ENCODE data around the gene LRRC72. TPM values are rescaled to one million over a fixed set of nuclear protein-coding genes. Genes with fewer than 3 reads are reported as not detected.

The LRRC72 gene
- total RNA-seq (not detected), polyA plus RNA-seq (ENCODE audit: insufficient read length in 2 of 2) (under 1 TPM in 1 of 2 donors, not detected in 1; 0.17 TPM)
- long read RNA-seq, donor 1 = 0 reads
- long read RNA-seq, donor 2 = 0 reads
- long read RNA-seq, donor 3 = 0 reads
- long read RNA-seq, donor 4 = 0 reads

DNA sequence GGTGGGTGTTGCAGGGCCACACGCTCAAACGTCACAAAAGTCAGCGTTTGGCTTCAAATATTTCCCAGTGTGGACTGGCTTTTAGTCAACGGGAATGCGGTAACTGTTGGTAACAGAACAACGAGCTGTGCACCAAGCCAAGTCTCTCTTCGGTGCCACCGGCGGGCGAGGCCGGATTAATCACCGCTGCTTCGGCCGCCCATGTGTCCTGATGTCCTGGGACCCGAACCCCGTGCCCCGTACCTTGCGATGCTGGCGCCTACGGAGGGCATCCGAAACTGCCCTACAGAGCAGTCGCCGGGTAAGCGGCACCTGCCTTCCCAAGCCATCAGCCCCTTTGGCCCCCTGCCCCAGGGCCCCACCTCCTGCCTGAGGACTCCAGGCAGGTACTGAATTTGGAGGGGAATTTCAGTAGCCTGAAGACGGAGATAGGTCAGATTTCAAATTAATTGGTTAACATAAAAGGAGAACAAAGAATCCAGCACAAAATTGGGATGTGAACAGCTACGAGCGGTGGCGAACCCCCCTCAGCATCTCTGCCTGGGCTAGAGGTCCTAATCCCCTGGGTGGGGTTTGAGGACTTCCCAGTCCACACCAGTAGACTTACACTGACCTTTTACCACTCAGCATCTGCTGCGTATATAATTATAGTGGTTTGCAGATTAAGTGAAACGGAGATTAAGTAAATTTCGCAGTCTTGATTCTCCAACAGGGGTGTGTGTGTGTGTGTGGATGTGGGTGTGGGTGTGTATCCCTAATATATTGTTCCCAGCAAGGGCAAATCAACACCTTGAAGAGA lies at the start of gene LRRC72:
Gene LRRC72 (plus strand): TSS at position 84 of the 799 bp plus-strand sequence. CDS start 128 bp downstream, at position 212.
- DNase-seq (ENCODE audit: low read depth in 4 of 6, low spot score in 6 of 6) = no peak
- no peaks in the 10 kb centered on the region for H3K36me3 ChIP-seq (ENCODE audit: control insufficient read depth, insufficient read depth, low read length)
- WGBS (ENCODE audit: insufficient coverage) = 98% methylated on average over 22 of the region's 31 CpGs
- no peaks in the 10 kb centered on the region for H3K4me1 ChIP-seq (ENCODE audit: control insufficient read depth, insufficient read depth, low read length)
- H3K4me3 ChIP-seq (ENCODE audit: low read depth, low read length) = no peak within 1 kb of the TSS
- no peak within 1 kb of the TSS for H3K27ac ChIP-seq (ENCODE audit: low read depth, low read length)
- no peaks in the 10 kb centered on the region for H3K9me3 ChIP-seq (ENCODE audit: control insufficient read depth, insufficient read depth, low read length)
- no peaks in the 10 kb centered on the region for H3K27me3 ChIP-seq (ENCODE audit: control insufficient read depth, insufficient read depth, low read length)

DNA sequence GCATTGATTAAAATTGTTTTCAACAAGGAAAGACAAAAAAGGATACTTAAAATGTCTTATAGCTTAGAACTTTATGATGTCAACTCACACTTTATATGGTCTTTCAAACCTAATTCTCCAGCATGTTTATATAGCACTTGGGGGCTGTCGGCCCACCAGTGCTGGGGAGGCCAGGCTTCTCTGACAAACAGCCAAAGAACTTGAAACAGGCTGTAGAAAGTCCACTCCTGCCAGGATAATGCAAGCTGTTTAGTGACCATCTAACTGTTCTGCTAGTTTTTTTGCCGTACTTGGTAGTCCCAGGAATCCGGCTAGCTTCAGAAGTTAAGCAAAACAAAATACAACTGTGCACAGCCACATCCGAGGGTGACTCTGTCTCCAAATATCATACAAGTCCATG lies 47.5 kb upstream of the LRRC72 start:
- 63% methylated on average over 3 of the region's 4 CpGs for WGBS (ENCODE audit: insufficient coverage)
- no peak for DNase-seq (ENCODE audit: low read depth in 4 of 6, low spot score in 6 of 6)
- H3K27ac ChIP-seq (ENCODE audit: low read depth, low read length) = no peak overlapping the region
- H3K4me1 ChIP-seq (ENCODE audit: control insufficient read depth, insufficient read depth, low read length) = no peaks in the 10 kb centered on the region
- H3K9me3 ChIP-seq (ENCODE audit: control insufficient read depth, insufficient read depth, low read length) = no peaks in the 10 kb centered on the region
- H3K36me3 ChIP-seq (ENCODE audit: control insufficient read depth, insufficient read depth, low read length) = no peaks in the 10 kb centered on the region
- no peaks in the 10 kb centered on the region for H3K27me3 ChIP-seq (ENCODE audit: control insufficient read depth, insufficient read depth, low read length)
- no peak overlapping the region for H3K4me3 ChIP-seq (ENCODE audit: low read depth, low read length)

GRCh38 chr7:16479591-16479990 lies 47.0 kb upstream of the LRRC72 start:
- no peaks in the 10 kb centered on the region for H3K9me3 ChIP-seq (ENCODE audit: control insufficient read depth, insufficient read depth, low read length)
- no peak overlapping the region for H3K4me3 ChIP-seq (ENCODE audit: low read depth, low read length)
- peak in 1 of 6 donors; percentile 46 for DNase-seq (ENCODE audit: low read depth in 4 of 6, low spot score in 6 of 6)
- H3K36me3 ChIP-seq (ENCODE audit: control insufficient read depth, insufficient read depth, low read length) = no peaks in the 10 kb centered on the region
- 64% methylated on average over 6 of the region's 7 CpGs for WGBS (ENCODE audit: insufficient coverage)
- no peaks in the 10 kb centered on the region for H3K27me3 ChIP-seq (ENCODE audit: control insufficient read depth, insufficient read depth, low read length)
- no peak overlapping the region for H3K27ac ChIP-seq (ENCODE audit: low read depth, low read length)
- no peaks in the 10 kb centered on the region for H3K4me1 ChIP-seq (ENCODE audit: control insufficient read depth, insufficient read depth, low read length)

- no peak for DNase-seq (ENCODE audit: low read depth in 4 of 6, low spot score in 6 of 6)
- no peaks in the 10 kb centered on the region for H3K27me3 ChIP-seq (ENCODE audit: control insufficient read depth, insufficient read depth, low read length)
- no peak overlapping the region for H3K4me3 ChIP-seq (ENCODE audit: low read depth, low read length)
- no peaks in the 10 kb centered on the region for H3K4me1 ChIP-seq (ENCODE audit: control insufficient read depth, insufficient read depth, low read length)
- no peak overlapping the region for H3K27ac ChIP-seq (ENCODE audit: low read depth, low read length)
- no peaks in the 10 kb centered on the region for H3K9me3 ChIP-seq (ENCODE audit: control insufficient read depth, insufficient read depth, low read length)
- H3K36me3 ChIP-seq (ENCODE audit: control insufficient read depth, insufficient read depth, low read length) = no peaks in the 10 kb centered on the region
- 68% methylated on average over 2 of the region's 4 CpGs for WGBS (ENCODE audit: insufficient coverage)
These were observed 42.0 kb upstream of the LRRC72 start for GRCh38 chr7:16484453-16485158.

DNA sequence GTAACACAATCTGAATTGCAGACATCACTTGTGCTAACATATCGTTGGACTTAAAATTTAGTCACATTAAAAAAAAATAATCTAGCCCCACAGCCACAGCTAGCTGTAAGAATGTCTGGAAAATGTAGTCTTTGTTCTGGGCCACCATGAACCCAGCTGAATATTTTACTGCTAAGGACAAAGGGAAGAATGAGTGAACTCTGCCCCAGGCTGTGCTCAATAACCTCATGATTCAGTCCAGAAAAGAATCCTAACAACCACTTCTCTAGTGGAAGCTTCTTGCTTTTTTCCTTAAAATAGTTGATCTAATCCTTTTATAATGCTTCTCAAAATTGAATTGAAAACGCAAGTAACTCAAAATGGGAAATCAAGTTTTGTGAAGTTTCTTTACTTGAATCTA lies 35.5 kb upstream of the LRRC72 start:
- H3K27me3 ChIP-seq (ENCODE audit: control insufficient read depth, insufficient read depth, low read length) = no peaks in the 10 kb centered on the region
- H3K27ac ChIP-seq (ENCODE audit: low read depth, low read length) = peak overlapping the region; percentile 69
- WGBS (ENCODE audit: insufficient coverage) = no CpG with 5 or more reads among the region's 2 CpGs
- no peaks in the 10 kb centered on the region for H3K36me3 ChIP-seq (ENCODE audit: control insufficient read depth, insufficient read depth, low read length)
- DNase-seq (ENCODE audit: low read depth in 4 of 6, low spot score in 6 of 6) = peak in 1 of 6 donors; percentile 19
- H3K9me3 ChIP-seq (ENCODE audit: control insufficient read depth, insufficient read depth, low read length) = no peaks in the 10 kb centered on the region
- H3K4me1 ChIP-seq (ENCODE audit: control insufficient read depth, insufficient read depth, low read length) = peaks cover 5% of the 10 kb centered on the region
- no peak overlapping the region for H3K4me3 ChIP-seq (ENCODE audit: low read depth, low read length)

GRCh38 chr7:16492513-16493062 lies 34.0 kb upstream of the LRRC72 start:
- WGBS (ENCODE audit: insufficient coverage) = no CpG with 5 or more reads among the region's 3 CpGs
- no peaks in the 10 kb centered on the region for H3K27me3 ChIP-seq (ENCODE audit: control insufficient read depth, insufficient read depth, low read length)
- peak overlapping the region; percentile 60 for H3K27ac ChIP-seq (ENCODE audit: low read depth, low read length)
- H3K36me3 ChIP-seq (ENCODE audit: control insufficient read depth, insufficient read depth, low read length) = no peaks in the 10 kb centered on the region
- DNase-seq (ENCODE audit: low read depth in 4 of 6, low spot score in 6 of 6) = peak in 1 of 6 donors; percentile 23
- H3K9me3 ChIP-seq (ENCODE audit: control insufficient read depth, insufficient read depth, low read length) = no peaks in the 10 kb centered on the region
- peaks cover 5% of the 10 kb centered on the region for H3K4me1 ChIP-seq (ENCODE audit: control insufficient read depth, insufficient read depth, low read length)
- H3K4me3 ChIP-seq (ENCODE audit: low read depth, low read length) = no peak overlapping the region

GRCh38 chr7:16493266-16493665 lies 33.4 kb upstream of the LRRC72 start:
- Histone ChIP-seq H3K9me3 (ENCODE audit: control insufficient read depth, insufficient read depth, low read length) (no peaks in the 10 kb centered on the region), H3K4me1 (ENCODE audit: control insufficient read depth, insufficient read depth, low read length) (peaks cover 5% of the 10 kb centered on the region), H3K36me3 (ENCODE audit: control insufficient read depth, insufficient read depth, low read length) (no peaks in the 10 kb centered on the region), H3K27ac (ENCODE audit: low read depth, low read length) (peak overlapping the region; percentile 60), H3K27me3 (ENCODE audit: control insufficient read depth, insufficient read depth, low read length) (no peaks in the 10 kb centered on the region), H3K4me3 (ENCODE audit: low read depth, low read length) (no peak overlapping the region)
- WGBS (ENCODE audit: insufficient coverage) = no CpG with 5 or more reads among the region's 2 CpGs
- DNase-seq (ENCODE audit: low read depth in 4 of 6, low spot score in 6 of 6) = no peak

GRCh38 chr7:16494551-16494950 lies 32.1 kb upstream of the LRRC72 start:
- Histone ChIP-seq H3K27ac (ENCODE audit: low read depth, low read length) (no peak overlapping the region), H3K36me3 (ENCODE audit: control insufficient read depth, insufficient read depth, low read length) (no peaks in the 10 kb centered on the region), H3K4me3 (ENCODE audit: low read depth, low read length) (no peak overlapping the region), H3K4me1 (ENCODE audit: control insufficient read depth, insufficient read depth, low read length) (peaks cover 5% of the 10 kb centered on the region), H3K9me3 (ENCODE audit: control insufficient read depth, insufficient read depth, low read length) (no peaks in the 10 kb centered on the region), H3K27me3 (ENCODE audit: control insufficient read depth, insufficient read depth, low read length) (no peaks in the 10 kb centered on the region)
- no CpG with 5 or more reads among the region's 2 CpGs for WGBS (ENCODE audit: insufficient coverage)
- no peak for DNase-seq (ENCODE audit: low read depth in 4 of 6, low spot score in 6 of 6)

- H3K4me3 ChIP-seq (ENCODE audit: low read depth, low read length) = no peak overlapping the region
- H3K27ac ChIP-seq (ENCODE audit: low read depth, low read length) = peak overlapping the region; percentile 40
- no peak for DNase-seq (ENCODE audit: low read depth in 4 of 6, low spot score in 6 of 6)
- peaks cover 5% of the 10 kb centered on the region for H3K4me1 ChIP-seq (ENCODE audit: control insufficient read depth, insufficient read depth, low read length)
- no peaks in the 10 kb centered on the region for H3K27me3 ChIP-seq (ENCODE audit: control insufficient read depth, insufficient read depth, low read length)
- H3K36me3 ChIP-seq (ENCODE audit: control insufficient read depth, insufficient read depth, low read length) = no peaks in the 10 kb centered on the region
- H3K9me3 ChIP-seq (ENCODE audit: control insufficient read depth, insufficient read depth, low read length) = no peaks in the 10 kb centered on the region
- 43% methylated on average over 1 of the region's 4 CpGs for WGBS (ENCODE audit: insufficient coverage)
These were observed 31.5 kb upstream of the LRRC72 start for GRCh38 chr7:16494955-16495719.

All from spinal cord (tissue), 10 donors.